H9 (cell line): Measurements from ENCODE around the gene TRAPPC13. TPM values are rescaled to one million over a fixed set of nuclear protein-coding genes. Genes with fewer than 3 reads are reported as not detected.

Experiments used
- DNase-seq: peaks from one replicate; pipeline ENCODE4 v3.0.0-alpha.2; 2017
- H2AFZ ChIP-seq: one replicate; pipeline ENCODE4 v1.6.1; 2013; ENCODE audit warnings: mild to moderate bottlenecking, low read length, control low read depth, moderate library complexity
- H2AK5ac ChIP-seq: 2 replicates; pipeline ENCODE4 v1.6.1; 2013; ENCODE audit warnings: low read length, control low read depth, mixed read lengths; ENCODE audit not compliant: insufficient read length
- H2BK120ac ChIP-seq: one replicate; pipeline ENCODE4 v1.6.1; 2013; ENCODE audit warnings: low read depth, mild to moderate bottlenecking, low read length, control low read depth, inconsistent platforms; ENCODE audit not compliant: poor library complexity, severe bottlenecking
- H2BK12ac ChIP-seq: 2 replicates; pipeline ENCODE4 v1.6.1; 2013; ENCODE audit warnings: low read length, control low read depth, mixed read lengths, low read depth; ENCODE audit not compliant: insufficient read length
- H2BK15ac ChIP-seq: 2 replicates; pipeline ENCODE4 v1.6.1; 2013; ENCODE audit warnings: low read depth, low read length, control low read depth
- H2BK20ac ChIP-seq: one replicate; pipeline ENCODE4 v1.6.1; 2013; ENCODE audit warnings: low read depth, mild to moderate bottlenecking, low read length, control low read depth, inconsistent platforms; ENCODE audit not compliant: poor library complexity, severe bottlenecking
- H2BK5ac ChIP-seq: 2 replicates; pipeline ENCODE4 v1.6.1; 2013; ENCODE audit warnings: low read length, control low read depth, mixed read lengths; ENCODE audit not compliant: insufficient read length
- H3K14ac ChIP-seq: 2 replicates; pipeline ENCODE4 v1.6.1; 2013; ENCODE audit warnings: low read length, control low read depth; ENCODE audit not compliant: insufficient read depth
- H3K18ac ChIP-seq: 2 replicates; pipeline ENCODE4 v1.6.1; 2013; ENCODE audit warnings: low read depth, mild to moderate bottlenecking, mixed read lengths, low read length, control low read depth; ENCODE audit not compliant: insufficient read length
- H3K23ac ChIP-seq: 2 replicates; pipeline ENCODE4 v1.6.1; 2013; ENCODE audit warnings: low read length, control low read depth, mixed read lengths, low read depth; ENCODE audit not compliant: insufficient read length
- H3K23me2 ChIP-seq: 2 replicates; pipeline ENCODE4 v1.6.1; 2013; ENCODE audit warnings: low read depth, mild to moderate bottlenecking, mixed read lengths, low read length, control low read depth; ENCODE audit not compliant: insufficient read length, poor library complexity, severe bottlenecking
- H3K27ac ChIP-seq: 2 replicates; pipeline ENCODE4 v1.5.1; 2013; ENCODE audit warnings: low read length, control low read depth, mixed read lengths, low read depth; ENCODE audit not compliant: insufficient read length
- H3K27me3 ChIP-seq: 2 replicates; pipeline ENCODE4 v1.6.1; 2013; ENCODE audit warnings: low read length, control low read depth, inconsistent platforms; ENCODE audit not compliant: insufficient read depth
- H3K4ac ChIP-seq: 2 replicates; pipeline ENCODE4 v1.6.1; 2013; ENCODE audit warnings: low read depth, mild to moderate bottlenecking, control low read depth, inconsistent platforms, low read length, moderate library complexity
- H3K4me1 ChIP-seq: 2 replicates; pipeline ENCODE4 v1.6.1; 2013; ENCODE audit warnings: low read length, control low read depth, inconsistent platforms; ENCODE audit not compliant: insufficient read depth
- H3K4me2 ChIP-seq: 2 replicates; pipeline ENCODE4 v1.6.1; 2013; ENCODE audit warnings: low read length, control low read depth, mixed read lengths; ENCODE audit not compliant: insufficient read length, insufficient read depth
- H3K56ac ChIP-seq: 2 replicates; pipeline ENCODE4 v1.6.1; 2013; ENCODE audit warnings: low read depth, mild to moderate bottlenecking, mixed read lengths, low read length, control low read depth; ENCODE audit not compliant: insufficient read length
- H3K79me1 ChIP-seq: 2 replicates; pipeline ENCODE4 v1.6.1; 2013; ENCODE audit warnings: low read depth, mild to moderate bottlenecking, moderate library complexity, low read length, control low read depth, inconsistent platforms; ENCODE audit not compliant: insufficient read depth, poor library complexity, severe bottlenecking
- H3K79me2 ChIP-seq: 2 replicates; pipeline ENCODE4 v1.6.1; 2013; ENCODE audit warnings: low read length, control low read depth, inconsistent platforms; ENCODE audit not compliant: insufficient read depth
- H3K9ac ChIP-seq: 2 replicates; pipeline ENCODE4 v1.6.1; 2013; ENCODE audit warnings: low read length, control low read depth, mixed read lengths; ENCODE audit not compliant: insufficient read length; ENCODE audit errors: extremely low read depth
- H3K9me3 ChIP-seq: one replicate; pipeline ENCODE4 v1.6.1; 2013; ENCODE audit warnings: low read depth, low read length, inconsistent platforms; ENCODE audit not compliant: control insufficient read depth
- H3T11ph ChIP-seq: one replicate; pipeline ENCODE4 v1.6.1; 2013; ENCODE audit warnings: mild to moderate bottlenecking, low read length, control low read depth, inconsistent platforms
- H4K20me1 ChIP-seq: one replicate; pipeline ENCODE4 v1.6.1; 2013; ENCODE audit not compliant: control insufficient read depth, insufficient read length, insufficient read depth
- H4K5ac ChIP-seq: 2 replicates; pipeline ENCODE4 v1.6.1; 2013; ENCODE audit warnings: low read depth, mild to moderate bottlenecking, mixed read lengths, low read length, control low read depth; ENCODE audit not compliant: insufficient read length
- H4K8ac ChIP-seq: replicated peaks from 2 replicates; pipeline ENCODE4 v1.6.1; 2013; ENCODE audit warnings: low read length, control low read depth, mixed read lengths, low read depth; ENCODE audit not compliant: insufficient read length
- H4K91ac ChIP-seq: 2 replicates; pipeline ENCODE4 v1.6.1; 2013; ENCODE audit warnings: low read depth, mild to moderate bottlenecking, moderate library complexity, mixed read lengths, low read length, control low read depth; ENCODE audit not compliant: insufficient read length
- H3K27ac Mint-ChIP-seq, 3 experiments: 2 replicates in 2 of 3; 3 replicates in 1 of 3; pipeline ENCODE4 v1.8.0; 2020 to 2021; ENCODE audit warnings: mixed read lengths in 3 of 3, mild to moderate bottlenecking in 1 of 3, moderate library complexity in 1 of 3
- H3K27me3 Mint-ChIP-seq: 2 replicates; pipeline ENCODE4 v1.8.0; 2021; ENCODE audit warnings: low read depth, mild to moderate bottlenecking, moderate library complexity, mixed read lengths
- H3K36me3 Mint-ChIP-seq, 3 experiments: 2 replicates in 2 of 3; 3 replicates in 1 of 3; pipeline ENCODE4 v1.8.0; 2020 to 2021; ENCODE audit warnings: low read depth in 3 of 3, mixed read lengths in 3 of 3; ENCODE audit not compliant: insufficient read depth in 1 of 3
- H3K4me1 Mint-ChIP-seq, 2 experiments: 2 replicates each; pipeline ENCODE4 v1.8.0; 2020; ENCODE audit warnings: mixed read lengths in 2 of 2
- H3K4me3 Mint-ChIP-seq, 2 experiments: 2 replicates in 1 of 2; 3 replicates in 1 of 2; pipeline ENCODE4 v1.8.0; 2020 to 2021; ENCODE audit warnings: mild to moderate bottlenecking in 2 of 2, mixed read lengths in 2 of 2, moderate library complexity in 1 of 2
- H3K9me3 Mint-ChIP-seq, 2 experiments: 2 replicates in 1 of 2; 3 replicates in 1 of 2; pipeline ENCODE4 v1.8.0; 2020; ENCODE audit warnings: mild to moderate bottlenecking in 2 of 2, mixed read lengths in 2 of 2, moderate library complexity in 1 of 2
- CTCF ChIP-seq: fragments of 200-600 bp; sonication (generic); conservative IDR thresholded peaks from 3 replicates; pipeline ENCODE4 v1.8.0; 2021; ENCODE audit warnings: antibody characterized with exemption, mild to moderate bottlenecking
- WGBS: extraction: QIAGEN DNeasy Blood & Tissue Kit; methylation state at CpG from one replicate; pipeline ENCODE4 v1.1.7; 2013; ENCODE audit warnings: missing lambda C conversion rate, low lambda C conversion rate, mixed read lengths; ENCODE audit not compliant: insufficient read length; ENCODE audit errors: extremely low coverage; 5-methylcytosine and 5-hydroxymethylcytosine counted together
- total RNA-seq: library from RNA; stranded (reverse); gene quantifications from 2 replicates; pipeline ENCODE4 v1.2.1, GENCODE V29; 2021

Gene TRAPPC13
- total RNA-seq, 1 experiment from 2014 or later: 16.7 TPM

- Mint-ChIP-seq H3K4me3 (no peak overlapping the region), H3K36me3 (peaks cover 5 to 47% (median 34%) of the 10 kb centered on the region in 3 experiments; a peak in 6 of 7 replicates), H3K9me3 (no peaks in the 10 kb centered on the region), H3K27me3 (no peaks in the 10 kb centered on the region), H3K4me1 (no peaks in the 10 kb centered on the region), H3K27ac (no peak overlapping the region)
- Histone ChIP-seq H3K27me3 (no peaks in the 10 kb centered on the region), H2BK120ac (no peak overlapping the region), H3T11ph (no peak overlapping the region), H3K9me3 (no peaks in the 10 kb centered on the region), H3K79me2 (no peaks in the 10 kb centered on the region), H3K4me2 (no peak overlapping the region), H4K8ac (no peak overlapping the region), H3K14ac (no peak overlapping the region), H2AK5ac (no peak overlapping the region), H2BK20ac (no peak overlapping the region), H3K23ac (no peak overlapping the region), H4K5ac (no peak overlapping the region), H3K27ac (no peak overlapping the region), H3K4me1 (no peaks in the 10 kb centered on the region), H2BK5ac (no peak overlapping the region), H3K18ac (no peak overlapping the region), H4K20me1 (no peaks in the 10 kb centered on the region), H3K56ac (no peak overlapping the region), H2BK15ac (no peak overlapping the region), H4K91ac (no peak overlapping the region), H2BK12ac (no peak overlapping the region), H3K4ac (no peak overlapping the region), H3K79me1 (no peaks in the 10 kb centered on the region), H3K23me2 (no peaks in the 10 kb centered on the region), H3K9ac (no peak overlapping the region), H2AFZ (no peak overlapping the region)
- WGBS: no CpG with 5 or more reads among the region's 4 CpGs
- TF ChIP-seq CTCF: no peak
- no peak for DNase-seq
These were observed 12.4 kb upstream of the TRAPPC13 start for GRCh38 chr5:65612298-65612907.
